Pons (tissue), 1 donor: ENCODE results near the gene KIF26B.
A peak's percentile ranks its signal among the peaks of the same experiment; 100 is the strongest.

Source experiments
- DNase-seq: peaks from one replicate; pipeline ENCODE4 v3.0.0-alpha.2; 2016; ENCODE audit warnings: low spot score

The KIF26B gene

DNA sequence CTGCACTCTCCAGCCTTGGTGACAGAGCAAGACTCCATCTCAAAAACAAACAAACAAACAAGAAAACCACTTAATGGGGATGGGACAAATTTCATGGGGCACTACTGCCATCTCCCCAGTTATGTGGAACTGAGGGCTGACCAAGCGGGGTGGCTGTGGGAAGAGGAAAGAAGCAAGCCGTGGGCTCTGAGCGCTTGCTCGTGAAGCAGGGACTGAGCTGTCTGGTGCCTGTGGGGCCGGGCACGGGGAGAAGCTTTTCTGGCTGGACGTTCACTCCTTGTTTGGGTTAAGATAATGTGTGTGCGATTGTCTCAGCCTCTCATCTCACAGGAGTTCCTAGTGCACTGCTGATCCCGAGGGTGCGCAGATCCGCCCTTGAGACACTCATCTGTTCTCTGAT lies 22.0 kb upstream of the KIF26B start:
- no peak for DNase-seq

DNA sequence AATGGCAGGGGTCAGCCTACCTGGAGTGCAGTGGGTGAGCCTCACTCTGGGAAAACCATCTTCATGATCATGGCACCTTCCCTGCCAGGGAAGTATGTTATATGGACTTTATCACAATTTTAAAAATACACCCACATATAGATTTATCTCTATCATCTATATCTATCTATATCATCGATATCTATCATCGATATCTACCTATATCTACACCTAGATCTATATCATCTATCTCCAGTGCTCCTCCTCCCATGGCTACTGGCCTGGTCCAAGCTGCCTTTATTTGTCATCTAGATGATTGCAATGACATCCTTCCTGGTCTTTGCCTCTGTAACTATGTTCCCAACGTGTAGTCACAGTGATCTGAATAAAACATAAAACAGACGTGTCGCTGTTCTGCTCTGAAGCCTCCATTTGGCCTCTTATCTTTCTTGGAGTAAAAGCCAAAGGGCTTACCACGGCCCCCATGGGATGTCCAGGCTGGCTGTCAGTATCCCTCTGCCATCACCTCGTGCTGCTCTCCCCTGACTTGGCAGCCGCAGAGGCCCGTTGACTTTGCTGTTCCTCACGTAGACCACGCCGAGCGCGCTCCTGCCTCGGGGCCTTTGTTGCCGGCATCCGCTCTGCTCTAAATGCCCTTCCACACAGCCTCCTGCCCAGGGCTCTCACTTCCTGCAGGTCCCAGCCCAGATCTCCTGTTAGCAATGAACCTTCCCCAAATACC lies 20.6 kb upstream of the KIF26B start:
- no peak for DNase-seq

- no peak for DNase-seq
Measured at GRCh38 chr1:245142171-245142798, 12.5 kb upstream of the KIF26B start.

DNA sequence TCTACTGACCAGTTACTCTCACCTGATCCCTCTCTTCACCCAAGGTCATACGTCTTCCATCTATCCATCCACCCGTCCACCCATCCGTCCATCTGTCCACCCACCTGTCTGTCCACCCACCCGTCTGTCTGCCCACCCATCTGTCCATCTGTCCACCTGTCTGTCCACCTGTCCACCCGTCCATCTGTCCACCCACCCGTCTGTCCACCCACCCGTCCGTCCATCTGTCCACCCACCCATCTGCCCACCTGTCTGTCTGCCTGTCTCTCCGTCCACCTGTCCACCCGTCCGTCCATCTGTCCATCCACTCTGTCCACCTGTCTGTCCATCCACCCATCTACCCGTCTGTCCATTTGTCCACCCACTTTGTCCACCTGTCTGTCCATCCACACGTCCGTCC lies 11.8 kb upstream of the KIF26B start:
- no peak for DNase-seq

DNA sequence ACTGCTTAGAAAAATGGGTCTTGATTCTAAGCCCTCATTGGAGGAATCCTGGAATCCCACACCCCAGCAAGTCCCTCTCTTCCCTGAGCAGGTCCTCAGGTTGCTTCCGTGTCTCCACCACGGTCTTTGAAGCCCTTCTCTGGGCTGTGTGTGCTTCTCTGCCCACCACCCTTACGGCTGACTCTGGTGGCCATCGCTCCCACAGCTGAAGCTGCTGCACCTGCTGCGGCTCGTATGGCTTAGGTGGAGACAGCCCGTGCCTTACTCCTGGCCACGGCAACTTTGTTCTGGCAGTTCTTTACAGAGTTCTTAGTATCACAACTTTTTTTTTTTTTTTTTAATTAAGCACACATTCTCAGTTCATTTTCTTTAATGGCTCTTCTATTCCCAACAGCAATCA lies 10.9 kb upstream of the KIF26B start:
- DNase-seq: no peak

DNA sequence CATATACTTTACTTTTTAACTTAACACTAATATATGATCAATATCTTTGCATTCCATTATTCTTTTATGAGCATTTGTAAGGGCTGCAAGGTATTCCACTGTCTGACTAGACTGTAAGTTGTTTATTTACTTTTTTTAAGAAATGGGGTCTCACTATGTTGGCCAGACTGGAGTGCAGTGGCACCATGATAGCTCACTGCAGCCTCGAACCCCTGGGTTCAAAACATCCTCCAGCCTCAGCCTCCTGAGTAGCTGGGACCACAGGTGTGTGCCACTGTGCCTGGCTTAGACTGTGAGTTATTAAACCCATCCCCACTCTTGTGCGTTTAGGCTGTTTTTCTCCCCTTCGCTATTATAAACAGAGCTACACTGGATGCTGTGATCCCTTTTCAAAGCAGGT lies 6.7 kb upstream of the KIF26B start:
- DNase-seq: no peak

DNA sequence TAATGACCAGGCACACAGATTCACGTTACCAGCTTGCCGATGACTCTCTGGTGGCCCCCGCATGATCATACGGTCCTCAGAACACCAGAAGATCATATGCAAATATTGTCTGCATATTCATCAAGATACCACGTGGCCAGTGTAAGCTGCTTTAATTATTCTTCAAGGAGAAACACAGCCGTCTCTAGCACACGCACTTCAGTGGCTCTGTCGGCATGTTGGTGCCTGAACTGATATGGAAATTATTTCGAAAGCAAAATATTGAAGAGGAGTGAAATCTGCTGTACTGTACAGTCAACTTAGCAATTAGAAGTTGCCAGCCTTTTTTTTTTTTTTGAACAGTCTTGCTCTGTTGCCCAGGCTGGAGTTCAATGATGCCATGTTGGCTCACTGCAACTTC lies 5.9 kb upstream of the KIF26B start:
- DNase-seq: no peak

DNA sequence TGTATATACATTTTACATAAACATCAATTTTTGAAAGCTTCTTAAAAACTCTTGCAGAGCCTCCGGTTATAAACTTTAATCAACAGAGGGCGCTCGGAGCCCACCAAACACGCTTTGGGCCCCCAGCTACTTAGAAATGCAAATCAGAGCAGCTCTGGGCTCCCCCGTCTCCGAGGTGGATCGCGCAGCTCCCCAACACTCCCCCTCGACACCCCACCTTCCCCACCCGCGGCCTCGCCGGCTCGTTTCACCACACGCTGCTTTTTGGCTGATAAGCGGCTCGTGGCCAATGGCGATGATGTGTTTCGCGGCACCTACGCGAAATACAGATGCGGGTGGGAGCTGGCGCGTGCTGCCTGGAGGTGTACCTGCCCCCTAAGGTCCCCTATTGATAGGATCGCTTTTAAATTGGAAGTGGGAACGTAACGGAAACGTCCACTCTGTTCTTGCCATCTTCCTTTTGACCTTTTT lies 1.7 kb upstream of the KIF26B start:
- peak; percentile 77 for DNase-seq

DNA sequence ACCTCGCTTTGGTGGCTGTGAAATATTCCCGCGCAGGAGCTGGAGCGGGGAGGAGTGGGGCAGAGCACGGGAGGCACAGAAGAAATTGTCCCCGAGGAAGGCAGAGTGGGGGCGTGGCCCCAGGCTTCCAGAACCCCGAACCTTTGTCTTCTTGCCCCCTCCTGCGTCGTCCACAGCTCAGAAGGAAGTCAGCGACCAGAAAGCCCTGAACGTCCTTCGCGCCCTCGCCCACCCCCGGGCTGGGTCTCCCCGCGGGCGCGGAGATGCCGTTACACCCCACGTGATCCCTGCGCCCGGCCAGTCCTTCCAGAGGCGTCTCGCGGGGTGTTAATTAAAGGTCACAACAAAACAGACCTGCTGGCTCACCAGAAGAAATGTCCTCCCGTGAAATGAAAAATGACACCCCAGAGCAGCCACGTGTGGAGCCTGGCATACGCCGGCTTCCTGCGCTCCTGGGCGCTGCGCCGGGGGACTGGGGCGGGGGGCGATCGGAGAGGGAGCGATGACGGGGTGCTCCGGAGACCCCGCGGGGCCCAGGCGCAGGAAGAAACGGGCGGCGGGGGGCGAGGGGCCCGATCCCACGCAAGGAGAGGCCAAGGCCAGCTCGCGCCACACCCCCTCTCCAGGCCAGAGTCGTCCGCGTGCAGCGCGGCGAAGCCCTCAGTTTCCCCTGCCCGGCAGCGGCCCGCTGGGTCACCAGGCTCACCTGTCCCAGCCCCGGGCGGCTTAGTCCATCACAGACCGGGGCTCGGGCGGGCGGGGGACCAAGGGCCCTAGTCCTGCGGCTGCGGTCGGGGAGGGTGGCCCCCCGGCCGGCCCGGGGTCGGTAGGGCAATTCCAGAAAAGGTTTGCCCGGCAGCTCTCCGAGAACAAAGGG lies 995 bp upstream of the KIF26B start:
- DNase-seq: no peak

GRCh38 chr1:245155272-245156040 lies 671 bp downstream of the KIF26B start:
- no peak for DNase-seq

DNA sequence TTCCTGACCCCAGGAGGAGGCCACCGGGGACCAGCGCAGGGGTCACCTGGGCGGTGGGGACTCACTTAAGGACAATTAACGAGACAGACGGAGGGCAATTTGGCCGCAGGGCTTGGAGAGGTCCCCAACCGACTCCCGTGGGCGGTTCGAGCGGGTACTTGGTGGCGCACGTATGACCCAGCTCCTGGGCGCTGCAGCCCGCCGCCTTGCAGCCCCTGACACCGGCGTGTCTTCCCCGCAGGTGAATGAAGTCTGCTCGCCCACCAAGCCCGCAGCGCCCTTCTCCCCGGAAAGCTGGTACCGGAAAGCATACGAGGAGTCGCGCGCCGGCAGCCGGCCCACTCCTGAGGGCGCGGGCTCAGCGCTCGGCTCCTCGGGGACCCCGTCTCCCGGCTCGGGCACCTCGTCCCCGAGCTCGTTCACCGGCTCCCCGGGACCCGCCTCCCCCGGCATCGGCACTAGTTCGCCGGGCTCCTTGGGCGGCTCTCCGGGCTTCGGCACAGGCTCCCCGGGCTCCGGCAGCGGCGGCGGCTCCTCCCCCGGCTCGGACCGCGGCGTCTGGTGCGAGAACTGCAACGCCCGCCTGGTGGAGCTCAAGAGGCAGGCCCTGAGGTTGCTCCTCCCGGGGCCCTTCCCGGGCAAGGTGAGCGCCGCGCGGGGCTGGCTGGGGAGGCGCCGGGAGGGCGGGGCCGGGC lies 1.4 kb downstream of the KIF26B start:
- DNase-seq: peak; percentile 43

DNA sequence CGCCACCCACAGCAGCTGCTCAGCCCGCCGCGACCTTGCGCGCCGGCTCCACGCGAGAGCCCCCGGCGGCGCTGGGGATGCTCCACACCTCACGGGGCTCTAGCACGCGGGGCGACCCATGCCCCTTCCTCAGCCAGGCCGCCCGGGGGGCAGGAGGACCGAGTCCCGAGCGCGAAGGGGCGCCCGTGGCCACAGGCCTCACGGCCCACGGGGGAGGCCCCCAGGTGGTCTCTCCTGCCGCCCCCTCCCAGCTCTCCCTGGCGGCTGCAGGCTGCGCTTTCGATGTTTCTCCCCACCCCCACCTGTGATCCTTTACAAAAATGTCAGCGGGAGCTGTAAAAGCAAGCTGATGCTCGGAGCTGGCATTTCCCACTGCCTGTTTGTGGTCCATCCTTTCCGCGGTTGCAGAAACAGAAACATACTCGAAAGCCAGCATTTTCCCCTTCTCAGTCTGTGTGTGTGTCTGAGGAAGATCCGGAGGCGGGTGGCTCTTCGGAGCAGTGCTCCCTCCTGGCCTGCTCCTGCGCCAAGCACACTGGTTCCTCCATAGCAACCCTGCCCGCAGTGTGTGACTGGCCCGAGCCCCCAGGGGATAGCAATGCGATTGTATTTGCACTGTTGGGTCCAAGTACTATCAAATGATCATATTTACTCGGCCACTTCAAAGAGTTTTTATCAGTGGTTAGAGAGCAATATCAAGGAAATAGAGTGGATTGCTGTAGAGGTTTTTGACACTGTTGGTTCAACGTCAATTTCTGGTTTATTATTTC lies 2.1 kb downstream of the KIF26B start:
- DNase-seq: no peak

- no peak for DNase-seq
Measured at GRCh38 chr1:245158913-245159312, 4.1 kb downstream of the KIF26B start.

GRCh38 chr1:245160288-245160687 lies 5.5 kb downstream of the KIF26B start:
- DNase-seq: no peak

DNA sequence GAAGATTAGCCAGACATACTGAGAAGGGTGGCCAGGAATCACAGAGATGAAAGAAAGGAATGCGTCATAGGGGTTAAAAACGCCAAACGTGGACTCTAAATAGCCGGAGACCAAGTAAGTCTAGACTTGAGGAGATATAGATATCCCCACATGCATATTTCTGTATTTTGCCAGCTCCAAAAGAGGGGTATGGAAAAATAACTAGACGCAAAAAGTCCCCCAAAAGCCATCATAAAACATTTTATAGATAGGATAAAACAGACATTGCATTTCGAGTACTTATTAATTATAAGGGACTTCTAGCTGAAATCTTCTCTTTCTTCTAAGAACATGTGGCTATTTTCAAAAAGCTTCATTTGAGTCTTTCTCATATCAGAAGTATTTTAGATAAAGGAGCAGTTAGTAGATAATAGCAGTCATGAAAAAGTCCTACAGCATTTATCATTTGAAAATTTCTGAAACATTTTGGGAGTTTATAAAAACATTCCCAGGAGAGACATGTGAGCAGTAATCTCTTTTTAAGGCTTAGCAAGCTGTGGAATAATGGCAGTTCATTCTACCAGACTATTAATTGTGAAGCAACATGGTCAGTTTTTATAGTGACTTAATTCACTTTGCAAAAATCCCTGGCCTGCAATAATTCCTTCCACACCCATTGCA lies 6.1 kb downstream of the KIF26B start:
- no peak for DNase-seq

GRCh38 chr1:245161866-245162265 lies 7.1 kb downstream of the KIF26B start:
- DNase-seq: no peak

- no peak for DNase-seq
Measured at GRCh38 chr1:245166471-245166885, 11.7 kb downstream of the KIF26B start.

- no peak for DNase-seq
Measured at GRCh38 chr1:245168086-245168485, 13.3 kb downstream of the KIF26B start.

GRCh38 chr1:245168906-245169305 lies 14.1 kb downstream of the KIF26B start:
- no peak for DNase-seq

GRCh38 chr1:245169376-245169775 lies 14.6 kb downstream of the KIF26B start:
- no peak for DNase-seq
